B cell (primary cell): ENCODE measurements around the gene TTC27. TPM values are rescaled to one million over a fixed set of nuclear protein-coding genes. Genes with fewer than 3 reads are reported as not detected.

Source experiments
- ATAC-seq: fragments of 200-7000 bp; cut with Tn5 transposase; one replicate; pipeline ENCODE4 v1.10.0; 2021; ENCODE audit warnings: low read depth, mild to moderate bottlenecking, moderate number of reproducible peaks, moderate library complexity
- CTCF ChIA-PET: fragments of 350-600 bp; sonication (Branson Sonifier 250); formaldehyde crosslinking; loops from one replicate; lab custom pipeline; 2021; ENCODE audit warnings: antibody characterized with exemption, inconsistent platforms; lab: Charles Lee
- POLR2A ChIA-PET: fragments of 350-600 bp; sonication (Branson Sonifier 250); formaldehyde crosslinking; loops from one replicate; lab custom pipeline; 2021; ENCODE audit warnings: antibody characterized with exemption; lab: Charles Lee
- DNase-seq: peaks from one replicate; pipeline ENCODE4 v3.0.0; 2013
- H2AFZ ChIP-seq: 2 replicates; pipeline ENCODE4 v1.6.1; 2012; ENCODE audit warnings: mild to moderate bottlenecking, low read depth, low read length; ENCODE audit not compliant: insufficient read depth, poor library complexity, severe bottlenecking
- H3K27ac ChIP-seq, 2 donors: 1 replicate in 1 of 2; 2 replicates in 1 of 2; pipeline ENCODE4 v1.5.1; 2012 to 2013; ENCODE audit warnings: low read length in 2 of 2, mild to moderate bottlenecking in 2 of 2, moderate library complexity in 1 of 2
- H3K27me3 ChIP-seq, 4 experiments: fragments of 200-600 bp in 1 of 4; sonication (generic) in 1 of 4; replicated peaks in 1 of 4; 1 replicate in 2 of 4; 2 replicates in 2 of 4; pipeline versions ENCODE4 v1.6.1 to v1.7.0; 2013 to 2016; ENCODE audit warnings: low read length in 3 of 4, mild to moderate bottlenecking in 2 of 4, mixed read lengths in 1 of 4, moderate library complexity in 1 of 4; ENCODE audit not compliant: insufficient read depth in 4 of 4, control insufficient read depth in 3 of 4; ENCODE audit errors: control extremely low read depth in 1 of 4
- H3K36me3 ChIP-seq, 2 experiments: replicated peaks in 1 of 2; 1 replicate in 1 of 2; 2 replicates in 1 of 2; pipeline versions ENCODE4 v1.6.1 to v1.7.1; 2013; ENCODE audit warnings: low read length in 1 of 2; ENCODE audit not compliant: insufficient read depth in 2 of 2, control insufficient read depth in 1 of 2; ENCODE audit errors: control extremely low read depth in 1 of 2, extremely low read depth in 1 of 2
- H3K4me1 ChIP-seq, 2 donors: fragments of 200-600 bp in 1 of 2; sonication (generic) in 1 of 2; 1 replicate in 1 of 2; 2 replicates in 1 of 2; pipeline versions ENCODE4 v1.5.1 to v1.6.1; 2013 to 2017; ENCODE audit warnings: low read length in 2 of 2; ENCODE audit not compliant: control insufficient read depth in 2 of 2, insufficient read depth in 2 of 2
- H3K4me2 ChIP-seq: replicated peaks from 2 replicates; pipeline ENCODE3; 2012; ENCODE audit warnings: mild to moderate bottlenecking, low read depth, low read length; ENCODE audit not compliant: poor library complexity, severe bottlenecking
- H3K4me3 ChIP-seq, 5 experiments: fragments of 200-600 bp in 1 of 5; sonication (generic) in 1 of 5; 1 replicate in 3 of 5; 2 replicates in 2 of 5; pipeline versions ENCODE4 v1.5.1 to v1.7.0; 2011 to 2016; ENCODE audit warnings: low read length in 4 of 5, mild to moderate bottlenecking in 4 of 5, low read depth in 2 of 5, control low read depth in 1 of 5, moderate library complexity in 1 of 5; ENCODE audit not compliant: insufficient read depth in 1 of 5; ENCODE audit errors: control extremely low read depth in 1 of 5, extremely low read depth in 1 of 5
- H3K79me2 ChIP-seq: fragments of 200-600 bp; sonication (generic); one replicate; pipeline ENCODE4 v1.6.0; 2016; ENCODE audit warnings: low read length; ENCODE audit not compliant: control insufficient read depth, insufficient read depth
- H3K9ac ChIP-seq: fragments of 200-600 bp; sonication (generic); 2 replicates; pipeline ENCODE4 v1.6.1; 2017; ENCODE audit warnings: mild to moderate bottlenecking, low read length, moderate library complexity
- H3K9me3 ChIP-seq, 3 donors: one replicate each; pipeline versions ENCODE4 v1.6.1 to v1.7.1; 2013; ENCODE audit warnings: low read length in 2 of 3; ENCODE audit not compliant: control insufficient read depth in 2 of 3, insufficient read depth in 1 of 3; ENCODE audit errors: control extremely low read depth in 1 of 3
- H4K20me1 ChIP-seq: 2 replicates; pipeline ENCODE4 v1.6.0; 2012; ENCODE audit warnings: mild to moderate bottlenecking, low read length; ENCODE audit not compliant: insufficient read depth, control insufficient read depth, poor library complexity, severe bottlenecking
- H3K27ac Mint-ChIP-seq: one replicate; pipeline ENCODE4 v1.8.0; 2021; ENCODE audit warnings: mixed read lengths
- H3K27me3 Mint-ChIP-seq: one replicate; pipeline ENCODE4 v1.8.0; 2021; ENCODE audit warnings: mixed read lengths
- H3K4me1 Mint-ChIP-seq: one replicate; pipeline ENCODE4 v1.8.0; 2021; ENCODE audit warnings: mixed read lengths
- H3K4me3 Mint-ChIP-seq: one replicate; pipeline ENCODE4 v1.8.0; 2021; ENCODE audit warnings: mixed read lengths
- H3K9me3 Mint-ChIP-seq: one replicate; pipeline ENCODE4 v1.8.0; 2022; ENCODE audit warnings: mixed read lengths; ENCODE audit not compliant: insufficient read depth
- EZH2 ChIP-seq: IDR thresholded peaks from 2 replicates; pipeline ENCODE4 v1.6.1; 2012; ENCODE audit warnings: borderline replicate concordance, low read depth, mild to moderate bottlenecking, moderate library complexity, low read length; ENCODE audit not compliant: insufficient read depth, poor library complexity, severe bottlenecking
- WGBS: methylation state at CpG from one replicate; pipeline ENCODE4 v1.1.5; 2013; ENCODE audit warnings: missing lambda C conversion rate; ENCODE audit not compliant: insufficient coverage; 5-methylcytosine and 5-hydroxymethylcytosine counted together
- intact Hi-C: fragments of 100-400 bp; cut with micrococcal nuclease; formaldehyde crosslinking; loops from one replicate; pipeline ENCODE4 v1.10.0; 2022
- polyA plus RNA-seq: library from polyadenylated mRNA; depleted of rRNA; stranded (reverse); fragments of >200 nt; gene quantifications from 2 replicates; pipeline ENCODE4 v1.2.3, GENCODE V29; 2012
- total RNA-seq, 2 donors: library from RNA; stranded (reverse); fragments of 120-200 nt in 1 of 2; gene quantifications; 1 replicate in 1 of 2; 2 replicates in 1 of 2; pipeline versions ENCODE4 v1.2.3 to v1.2.4, GENCODE V29; 2013 to 2022
- TF ChIP-seq, protein P1 (sequence below): fragments of 200-600 bp; IDR thresholded peaks from one replicate; pipeline ENCODE4 v1.8.0; 2022; ENCODE audit warnings: antibody characterized with exemption, mild to moderate bottlenecking

The TTC27 gene
- total and polyA plus RNA-seq, 2 donors (not counting 1 experiment from before 2014, with no cell fraction given): 22.7 to 28.5 TPM

- Mint-ChIP-seq H3K9me3 (no peaks in the 10 kb centered on the region), H3K4me3 (no peak overlapping the region), H3K27ac (no peak overlapping the region), H3K4me1 (no peaks in the 10 kb centered on the region), H3K27me3 (no peaks in the 10 kb centered on the region)
- Histone ChIP-seq H3K79me2 (no peaks in the 10 kb centered on the region), H3K27me3 (no peaks in the 10 kb centered on the region), H3K4me3 (no peak overlapping the region), H3K9me3 (no peaks in the 10 kb centered on the region), H3K36me3 (peaks cover 4 to 6% of the 10 kb centered on the region in 2 experiments), H3K9ac (no peak overlapping the region), H4K20me1 (no peaks in the 10 kb centered on the region), H2AFZ (no peak overlapping the region), H3K4me2 (no peak overlapping the region), H3K4me1 (no peaks in the 10 kb centered on the region), H3K27ac (no peak overlapping the region)
- intact Hi-C loops: no loop called here
- no CpG with 5 or more reads among the region's 1 CpG for WGBS
- TF ChIP-seq EZH2: no peak
- TF ChIP-seq, protein P1, sequence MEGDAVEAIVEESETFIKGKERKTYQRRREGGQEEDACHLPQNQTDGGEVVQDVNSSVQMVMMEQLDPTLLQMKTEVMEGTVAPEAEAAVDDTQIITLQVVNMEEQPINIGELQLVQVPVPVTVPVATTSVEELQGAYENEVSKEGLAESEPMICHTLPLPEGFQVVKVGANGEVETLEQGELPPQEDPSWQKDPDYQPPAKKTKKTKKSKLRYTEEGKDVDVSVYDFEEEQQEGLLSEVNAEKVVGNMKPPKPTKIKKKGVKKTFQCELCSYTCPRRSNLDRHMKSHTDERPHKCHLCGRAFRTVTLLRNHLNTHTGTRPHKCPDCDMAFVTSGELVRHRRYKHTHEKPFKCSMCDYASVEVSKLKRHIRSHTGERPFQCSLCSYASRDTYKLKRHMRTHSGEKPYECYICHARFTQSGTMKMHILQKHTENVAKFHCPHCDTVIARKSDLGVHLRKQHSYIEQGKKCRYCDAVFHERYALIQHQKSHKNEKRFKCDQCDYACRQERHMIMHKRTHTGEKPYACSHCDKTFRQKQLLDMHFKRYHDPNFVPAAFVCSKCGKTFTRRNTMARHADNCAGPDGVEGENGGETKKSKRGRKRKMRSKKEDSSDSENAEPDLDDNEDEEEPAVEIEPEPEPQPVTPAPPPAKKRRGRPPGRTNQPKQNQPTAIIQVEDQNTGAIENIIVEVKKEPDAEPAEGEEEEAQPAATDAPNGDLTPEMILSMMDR: no peak
- ChIA-PET CTCF (no interaction called here), POLR2A (no interaction called here)
- DNase-seq (no peak), ATAC-seq (no peak)
These were observed 104.3 kb downstream of the TTC27 start for GRCh38 chr2:32732120-32732519.

DNA sequence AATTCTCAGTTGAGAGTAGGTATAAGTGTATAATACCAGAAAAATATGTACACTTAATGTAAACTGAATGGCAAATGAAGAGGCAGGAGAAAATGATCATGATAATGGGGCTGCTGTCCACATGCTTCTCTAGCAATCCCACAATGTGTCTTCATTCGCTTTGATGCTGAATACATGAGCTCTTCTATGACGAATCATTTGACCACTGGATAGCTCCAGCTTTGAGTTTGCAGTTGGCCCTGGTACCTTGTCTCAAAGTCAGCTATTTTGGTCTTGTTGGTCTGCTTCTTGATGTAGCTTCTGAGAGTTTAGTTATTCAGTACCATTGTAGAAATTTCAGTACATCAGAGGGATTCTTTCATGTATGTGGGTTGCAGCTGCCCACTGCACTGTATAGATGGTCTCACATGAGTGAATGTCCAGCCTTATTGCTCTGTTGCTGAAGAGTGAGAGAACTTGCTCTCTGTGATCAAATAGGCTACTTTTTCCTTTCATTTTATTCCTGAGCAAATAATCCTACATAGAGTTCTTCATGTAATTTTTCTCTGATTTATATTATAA lies 105.1 kb downstream of the TTC27 start:
- Histone ChIP-seq H3K9ac (no peak overlapping the region), H3K4me2 (no peak overlapping the region), H3K4me3 (no peak overlapping the region), H3K4me1 (no peaks in the 10 kb centered on the region), H3K36me3 (peaks cover 4 to 13% of the 10 kb centered on the region in 2 experiments), H4K20me1 (no peaks in the 10 kb centered on the region), H2AFZ (no peak overlapping the region), H3K79me2 (no peaks in the 10 kb centered on the region), H3K9me3 (no peaks in the 10 kb centered on the region), H3K27me3 (no peaks in the 10 kb centered on the region), H3K27ac (no peak overlapping the region)
- intact Hi-C loops: no loop called here
- Mint-ChIP-seq H3K27ac (no peak overlapping the region), H3K27me3 (no peaks in the 10 kb centered on the region), H3K4me3 (no peak overlapping the region), H3K4me1 (no peaks in the 10 kb centered on the region), H3K9me3 (no peaks in the 10 kb centered on the region)
- CTCF ChIA-PET: no interaction called here
- ATAC-seq (no peak), DNase-seq (no peak)
- POLR2A ChIA-PET: no interaction called here
- TF ChIP-seq, protein P1: no peak
- no peak for TF ChIP-seq EZH2
- 76% methylated on average over 2 of the region's 2 CpGs for WGBS
